Measurements from ENCODE around the gene VGLL4.

- TF ChIP-seq CTCF (conservative IDR thresholded peaks at IDR 0.05; ENCODE audit: low read depth, low read length) (no peak), EZH2 (IDR thresholded peaks at IDR 0.05; ENCODE audit: low read length, unreplicated experiment) (no peak)
Observed at GRCh38 chr3:11546657-11547302, 96.9 kb downstream of the VGLL4 start.

Data from PC-3 (cell line).